Measurements from ENCODE around the gene ID1.
"Not testable (repeated sequence)": the region's sequence is repeated elsewhere in the genome, so short reads cannot be mapped to it uniquely, and the experiment has no call there.

ID1 gene

GRCh38 chr20:31573555-31574321, 31.4 kb upstream of the ID1 start:
- peak; percentile 97 for DNase-seq

DNA sequence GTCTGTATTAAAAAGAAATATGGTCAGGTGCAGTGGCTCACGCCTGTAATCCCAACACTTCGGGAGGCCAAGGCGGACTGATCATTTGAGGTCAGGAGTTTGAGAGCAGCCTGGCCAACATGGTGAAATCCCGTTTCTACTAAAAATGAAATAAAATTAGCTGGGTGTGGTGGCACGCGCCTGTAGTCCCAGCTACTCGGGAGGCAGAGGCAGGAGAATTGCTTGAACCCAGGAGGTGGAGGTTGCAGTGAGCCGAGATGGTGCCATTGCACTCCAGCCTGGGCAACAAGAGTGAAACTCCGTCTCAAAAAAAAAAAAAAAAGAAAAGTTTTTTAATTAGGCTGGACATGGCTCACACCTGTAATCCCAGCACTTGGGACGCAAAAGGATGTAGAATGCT, 30.1 kb upstream of the ID1 start:
- DNase-seq = not testable (repeated sequence)

DNA sequence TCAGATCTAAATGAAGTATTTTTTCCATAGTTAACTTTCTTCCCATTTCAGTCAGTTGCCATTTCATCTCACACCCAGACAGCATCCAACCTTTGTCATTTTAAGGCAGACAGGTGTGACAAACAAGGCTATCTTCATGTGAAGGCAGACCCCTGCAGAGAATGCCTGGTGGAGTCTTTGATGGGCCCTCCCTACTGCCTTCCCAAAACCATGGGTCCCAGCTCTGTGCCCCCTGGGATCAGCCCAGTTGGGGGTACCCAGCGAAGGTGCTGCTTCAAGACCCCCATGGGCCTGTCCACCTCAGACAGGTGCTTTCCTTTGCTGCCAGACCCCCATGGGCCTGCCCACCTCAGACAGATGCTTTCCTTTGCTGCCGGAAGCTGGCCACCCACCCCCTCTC, 28.3 kb upstream of the ID1 start:
- no peak for DNase-seq

- DNase-seq = no peak
Measured at GRCh38 chr20:31577194-31577593, 27.9 kb upstream of the ID1 start.

- DNase-seq = no peak
Measured at GRCh38 chr20:31578448-31579138, 26.5 kb upstream of the ID1 start.

GRCh38 chr20:31579245-31579644, 25.8 kb upstream of the ID1 start:
- no peak for DNase-seq

- not testable (repeated sequence) for DNase-seq
Measured at GRCh38 chr20:31579941-31580651, 25.0 kb upstream of the ID1 start.

- DNase-seq = no peak
Measured at GRCh38 chr20:31580706-31581105, 24.4 kb upstream of the ID1 start.

DNA sequence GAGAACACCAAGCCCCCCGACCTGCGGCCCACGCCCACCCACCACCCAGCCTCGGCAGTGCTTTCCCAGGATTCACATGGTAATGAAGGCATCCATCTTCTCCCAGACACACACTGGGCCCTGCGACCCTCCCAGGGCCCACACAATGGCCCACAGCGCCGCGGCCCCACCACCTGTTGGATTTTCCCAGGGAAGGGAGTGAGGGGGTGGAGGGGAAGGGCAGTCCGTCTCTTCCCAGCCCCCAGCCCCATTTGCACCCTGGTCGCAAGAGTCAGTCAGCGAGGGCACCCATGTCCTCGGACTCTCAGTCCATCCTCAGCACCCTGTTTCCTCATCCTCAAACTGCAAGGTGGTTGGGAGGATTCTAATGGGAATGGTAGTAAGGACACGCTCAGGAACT, 23.7 kb upstream of the ID1 start:
- DNase-seq = no peak

DNA sequence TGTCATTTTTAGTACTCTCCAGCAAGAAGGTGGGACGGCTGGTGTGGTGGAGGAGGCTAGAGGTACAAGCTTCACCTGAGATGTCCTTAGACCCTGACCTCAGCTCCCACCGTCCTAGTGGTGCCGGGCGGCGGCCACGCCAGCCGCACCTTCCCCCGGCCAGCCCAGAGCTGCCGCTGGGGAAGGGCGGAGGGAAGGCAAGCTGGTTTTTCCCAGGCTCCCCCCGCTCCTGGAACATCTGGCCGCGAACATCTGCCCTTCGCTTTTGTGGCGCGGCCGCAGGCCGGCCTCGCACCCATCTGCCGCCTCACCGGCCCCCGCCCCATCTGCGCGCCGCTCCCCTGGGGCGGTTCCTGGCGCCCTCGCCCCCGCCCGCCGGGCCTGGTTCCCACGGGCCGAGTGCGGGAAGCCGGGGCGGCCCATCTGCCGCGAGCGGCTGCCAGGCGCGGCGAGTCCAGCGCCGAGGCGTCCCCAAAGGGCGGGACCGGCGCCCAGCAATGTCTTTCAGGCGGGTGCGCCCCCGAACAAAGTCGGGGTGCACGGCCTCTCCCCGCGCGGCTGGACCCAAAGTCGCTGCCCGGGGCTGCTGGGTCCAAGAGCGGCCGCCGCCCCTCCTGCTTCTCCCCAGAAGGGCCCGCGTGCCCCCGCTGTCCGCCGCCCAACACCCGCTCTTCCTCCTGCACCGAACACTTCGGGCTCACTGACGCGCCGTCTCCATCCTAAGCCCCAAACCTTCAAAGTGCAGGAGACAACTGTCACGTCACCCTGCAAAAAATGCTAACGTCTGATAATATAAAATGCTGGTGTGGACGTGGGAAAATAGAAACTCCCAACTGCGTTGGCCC, 17.3 kb upstream of the ID1 start:
- DNase-seq = no peak

- no peak for DNase-seq
Measured at GRCh38 chr20:31590717-31591225, 14.3 kb upstream of the ID1 start.

GRCh38 chr20:31593221-31594001, 11.7 kb upstream of the ID1 start:
- peak; percentile 37 for DNase-seq

DNA sequence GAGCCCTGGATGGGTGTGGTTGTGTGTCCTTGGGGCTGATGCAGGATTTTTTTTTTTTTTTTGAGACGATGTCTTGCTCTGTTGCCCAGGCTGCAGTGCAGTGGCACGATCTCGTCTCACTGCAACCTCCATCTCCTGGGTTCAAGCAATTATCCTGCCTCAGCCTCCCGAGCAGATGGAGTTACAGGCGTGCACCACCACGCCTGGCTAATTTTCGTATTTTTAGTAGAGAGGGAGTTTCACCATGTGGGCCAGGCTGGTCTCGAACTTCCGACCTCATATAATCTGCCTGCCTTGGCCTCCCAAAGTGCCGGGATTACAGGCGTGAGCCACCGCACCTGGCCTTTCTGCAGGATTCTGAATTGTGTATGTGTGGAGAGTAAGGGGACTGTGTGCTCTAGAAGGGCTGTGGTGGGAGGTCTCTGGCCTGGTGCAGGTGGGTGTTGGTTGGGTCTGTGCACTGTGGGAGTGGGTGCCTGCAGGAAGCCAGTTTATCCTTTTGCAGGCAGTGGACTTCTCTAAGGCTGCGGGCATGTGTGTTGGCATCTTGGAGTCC, 11.0 kb upstream of the ID1 start:
- no peak for DNase-seq

- no peak for DNase-seq
Measured at GRCh38 chr20:31594558-31595379, 10.3 kb upstream of the ID1 start.

DNA sequence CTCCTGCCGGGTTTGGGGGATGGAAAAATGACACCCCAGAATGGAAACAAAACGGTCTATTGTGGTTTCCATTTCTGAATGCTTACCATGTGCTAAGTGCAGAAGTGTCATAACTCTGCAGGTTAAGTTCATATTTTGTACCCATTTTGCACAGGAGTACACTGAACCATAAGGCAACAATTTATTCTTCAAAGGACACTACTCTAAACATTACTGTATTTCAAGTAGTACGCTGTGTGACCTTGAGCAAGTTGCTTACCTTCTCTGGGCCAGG, 9.8 kb upstream of the ID1 start:
- DNase-seq = no peak

GRCh38 chr20:31595654-31596411, 9.3 kb upstream of the ID1 start:
- no peak for DNase-seq

DNA sequence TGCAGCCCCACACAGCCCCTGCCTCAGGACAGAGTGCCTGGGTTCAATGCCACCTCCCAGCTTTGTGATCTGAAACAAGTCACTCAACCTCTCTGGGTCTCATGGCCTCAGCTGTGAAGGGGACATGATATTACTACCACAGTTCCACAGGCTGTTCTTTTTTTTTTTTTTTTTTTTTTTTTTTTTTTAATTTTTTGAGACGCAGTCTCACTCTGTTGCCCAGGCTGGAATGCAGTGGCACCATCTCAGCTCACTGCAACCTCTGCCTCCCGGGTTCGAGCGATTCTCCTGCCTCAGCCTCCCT, 8.7 kb upstream of the ID1 start:
- DNase-seq = not testable (repeated sequence)

DNA sequence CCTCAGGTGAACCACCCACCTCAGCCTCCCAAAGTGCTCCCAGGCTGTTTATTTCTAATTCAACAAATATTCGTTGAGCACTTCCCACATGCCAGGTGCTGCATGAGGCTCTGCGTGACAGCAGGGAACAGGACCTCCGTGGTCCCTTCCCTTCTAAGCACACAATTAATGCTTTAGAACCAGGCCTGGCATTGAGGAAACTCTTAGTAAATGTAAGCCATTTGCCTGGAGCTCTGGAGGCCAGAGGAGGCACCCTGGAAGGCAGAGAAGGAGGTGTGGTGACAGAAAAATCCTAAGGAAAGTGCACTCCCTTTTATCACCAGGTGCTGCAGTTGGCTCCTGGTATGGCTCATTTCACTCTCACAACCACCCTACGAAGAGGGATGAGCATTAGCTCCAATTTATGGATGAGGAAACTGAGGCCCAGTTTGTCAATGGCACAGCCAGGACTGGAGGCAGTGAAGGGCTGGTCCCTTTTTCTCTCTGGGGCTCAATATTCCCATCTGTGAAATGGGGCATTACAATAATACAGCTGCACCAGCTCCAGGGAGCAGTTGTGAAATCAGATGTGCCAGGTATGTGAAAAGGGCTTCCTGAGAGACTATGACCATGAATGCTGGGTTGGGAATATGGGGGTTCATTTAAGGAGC, 8.1 kb upstream of the ID1 start:
- DNase-seq = no peak

DNA sequence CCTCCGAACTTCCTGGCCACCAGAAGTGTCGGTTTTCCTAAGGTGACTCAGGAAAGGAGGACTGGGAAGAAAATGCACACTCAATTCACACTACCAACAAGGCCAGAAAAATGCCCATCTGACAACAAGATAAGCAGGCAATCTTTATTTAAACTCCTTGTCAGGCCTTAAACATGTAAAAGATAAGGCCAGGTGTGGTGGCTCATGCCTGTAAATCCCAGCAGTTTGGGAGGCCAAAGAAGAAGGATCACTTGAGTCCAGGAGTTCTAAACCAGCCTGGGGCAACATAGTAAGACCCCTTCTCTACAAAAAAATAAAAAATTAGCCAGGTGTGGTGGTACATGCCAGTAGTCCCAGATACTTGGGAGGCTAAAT, 7.6 kb upstream of the ID1 start:
- DNase-seq = no peak

DNA sequence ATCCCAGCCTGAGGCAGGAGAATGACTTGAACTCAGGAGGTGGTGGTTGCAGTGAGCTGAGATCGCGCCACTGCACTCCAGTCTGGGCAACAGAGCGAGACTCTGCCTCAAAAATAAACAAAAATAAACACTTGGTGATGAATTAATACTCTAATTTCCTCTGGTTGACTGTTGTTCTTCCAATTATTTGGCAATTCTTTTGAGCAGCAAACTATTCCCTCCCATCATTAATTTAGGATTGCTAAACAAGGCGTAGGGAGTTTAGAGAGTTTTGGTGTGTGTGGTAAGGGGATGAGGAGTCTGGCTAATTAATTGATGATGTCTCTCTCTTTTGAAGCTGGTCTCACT, 2.7 kb upstream of the ID1 start:
- no peak for DNase-seq

Measured in DMS153 (cell line).